Measurements from ENCODE around the gene RAI1.
"Not testable (repeated sequence)": the region's sequence is repeated elsewhere in the genome, so short reads cannot be mapped to it uniquely, and the experiment has no call there.

RAI1 gene

DNA sequence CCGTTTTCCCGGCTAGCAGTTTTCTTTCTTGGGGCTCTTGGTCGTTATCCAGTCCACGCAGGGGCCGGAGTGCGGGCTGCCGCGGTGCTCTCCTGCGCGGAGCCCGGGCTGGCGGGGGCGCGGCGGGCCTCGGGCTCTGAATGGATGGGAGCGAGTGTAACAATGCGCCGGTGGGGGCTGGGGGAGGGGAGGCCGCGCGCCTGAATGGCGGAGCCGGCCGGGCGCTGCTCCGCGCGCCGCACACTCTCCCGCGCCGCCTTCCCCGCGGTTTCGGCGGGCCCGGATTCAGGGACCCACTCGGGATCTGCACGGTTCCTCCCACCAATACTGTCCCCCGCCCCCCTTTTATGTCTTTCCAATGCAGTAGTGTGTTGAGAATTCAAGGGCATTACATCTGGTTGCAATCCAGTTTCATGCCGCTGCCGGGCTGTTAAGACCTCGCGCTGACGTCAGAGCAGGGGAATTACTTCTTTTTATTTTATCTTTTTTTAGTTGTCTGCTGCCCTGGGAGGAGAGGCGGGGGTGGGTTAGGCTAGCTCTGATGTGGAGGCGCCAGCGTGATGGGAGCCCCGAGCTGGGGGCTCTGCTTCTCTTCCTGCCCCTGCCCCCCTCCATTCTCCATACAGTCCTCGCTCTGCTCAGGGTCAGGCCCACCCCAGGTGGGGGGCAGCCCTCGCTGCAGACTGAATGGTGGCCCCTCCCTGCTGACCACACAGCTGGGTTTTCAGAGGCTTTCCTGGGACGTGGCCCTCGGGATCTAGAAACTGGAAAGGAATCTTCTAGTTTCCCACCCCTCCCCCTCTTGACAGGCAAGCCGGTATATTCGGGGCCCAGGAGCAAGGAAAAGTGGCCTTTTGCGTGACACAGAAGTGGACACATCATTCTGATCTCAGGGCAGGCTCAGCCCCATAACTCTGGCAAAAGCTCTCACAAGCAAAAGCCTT is 1.8 kb downstream of the RAI1 start:
- DNase-seq: peak; percentile 53 to 55

DNA sequence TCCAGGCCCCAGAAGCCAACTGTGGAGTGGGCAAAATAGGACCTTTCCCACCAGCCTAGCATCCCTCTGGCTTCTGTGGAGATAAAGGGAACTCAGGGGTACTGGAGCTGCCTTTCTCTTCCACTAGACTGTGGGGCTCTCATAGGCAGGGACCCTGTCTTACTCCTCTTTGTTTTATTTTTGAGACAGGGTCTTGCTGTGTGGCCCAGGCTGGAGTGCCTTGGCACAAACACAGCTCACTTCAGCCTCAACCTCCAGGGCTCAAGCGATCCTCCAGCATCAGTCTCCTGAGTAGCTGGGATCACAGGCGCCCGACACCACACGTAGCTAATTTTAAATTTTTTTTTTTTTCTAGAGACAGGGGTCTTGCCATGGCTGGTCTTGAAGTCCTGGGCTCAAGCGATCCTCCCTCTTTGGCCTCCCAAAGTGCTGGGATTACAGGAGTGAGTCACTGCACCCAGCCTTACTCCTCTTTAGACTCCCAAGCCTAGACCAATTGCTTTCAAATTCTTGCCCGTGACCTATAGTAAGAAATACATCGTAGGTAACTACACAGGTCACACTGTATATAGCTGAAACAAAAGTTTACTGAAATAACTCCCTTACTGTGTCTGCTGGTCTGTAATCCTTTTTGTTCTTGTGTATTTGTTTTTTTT is 2.6 kb downstream of the RAI1 start:
- DNase-seq: no peak

DNA sequence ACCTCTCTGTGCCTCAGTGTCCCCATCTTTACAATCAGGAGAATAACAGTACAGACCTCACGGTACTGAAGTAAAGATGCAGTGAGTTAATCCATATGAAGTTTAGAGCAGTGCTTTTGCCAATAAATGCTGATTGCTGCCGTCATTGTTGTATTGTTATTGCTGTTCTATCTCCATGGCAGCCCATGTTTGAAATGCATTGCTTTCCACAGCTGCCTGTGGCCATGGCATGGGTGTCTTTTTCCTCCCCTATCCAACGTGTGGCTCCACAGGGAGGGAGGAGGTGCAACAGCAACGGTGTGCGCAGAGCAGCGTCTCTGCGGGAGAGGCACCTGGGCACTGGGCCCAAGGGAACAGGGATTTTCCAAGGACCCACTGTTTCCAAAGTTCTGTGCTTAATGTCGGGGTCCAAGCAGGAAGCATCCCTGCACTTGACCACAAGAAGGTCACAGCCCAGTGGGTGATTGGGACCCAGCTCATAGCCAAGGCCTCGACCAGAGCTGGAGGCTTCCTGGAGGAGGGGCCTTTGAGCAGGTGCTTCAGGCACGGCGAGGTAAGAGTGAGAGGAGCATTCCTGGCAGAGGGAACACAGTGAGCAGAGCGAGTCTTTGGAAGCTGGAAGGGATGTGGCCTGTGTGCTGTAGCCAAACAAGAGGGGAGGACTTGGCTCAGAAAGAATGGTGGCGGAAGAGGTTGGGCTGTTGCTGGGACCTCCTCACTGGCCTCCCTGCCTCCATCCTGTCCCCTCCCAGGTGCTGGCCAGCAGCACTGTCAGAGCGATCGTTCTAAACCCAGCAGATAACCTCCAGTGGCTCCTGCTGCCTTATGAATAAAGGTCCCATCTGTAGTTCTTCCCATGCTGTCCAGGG is 3.9 kb downstream of the RAI1 start:
- no peak for DNase-seq

DNA sequence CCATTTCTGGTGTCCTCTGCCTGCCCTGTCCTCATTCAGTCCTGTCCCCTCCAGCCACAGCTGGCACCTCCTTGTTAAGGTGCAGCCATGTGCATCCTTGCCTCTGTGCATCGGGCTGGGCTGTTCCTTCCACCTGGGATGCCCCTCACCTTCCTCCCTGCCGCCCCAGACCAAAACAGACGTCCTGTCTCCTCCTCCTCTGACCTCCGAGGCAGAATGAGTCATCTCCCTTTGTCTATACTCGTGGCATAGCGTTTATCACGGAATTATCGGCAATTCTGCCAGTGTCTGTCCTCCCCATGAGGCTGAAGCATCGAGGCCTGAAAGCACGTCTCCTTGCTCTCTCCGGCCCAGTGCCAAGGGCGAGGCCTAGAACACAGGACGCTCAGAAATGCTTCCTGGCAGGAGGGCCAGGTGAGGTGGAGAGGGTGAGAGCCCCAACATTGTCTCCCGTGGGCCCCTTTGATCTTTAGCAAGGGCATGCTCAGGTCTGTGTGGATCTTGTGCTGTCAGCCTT is 4.6 kb downstream of the RAI1 start:
- no peak for DNase-seq

DNA sequence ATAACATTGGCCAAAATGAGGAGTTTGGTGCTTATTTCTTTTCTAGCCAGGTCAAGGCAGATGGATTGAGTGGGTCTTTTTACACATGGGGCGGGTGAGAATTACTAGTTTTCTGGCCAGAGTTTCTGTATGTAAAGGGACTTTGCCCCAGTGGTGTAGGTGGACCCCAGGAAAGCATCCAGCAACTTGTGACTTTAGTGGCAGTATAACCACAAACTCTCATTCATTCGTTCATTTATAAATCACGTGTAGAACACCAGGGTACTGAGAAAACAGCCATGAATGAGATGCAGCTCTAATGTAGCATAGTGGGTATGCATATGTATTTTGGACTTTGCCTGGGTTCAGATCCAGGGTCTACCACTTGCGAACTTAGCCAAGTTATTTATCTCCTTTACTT is 8.1 kb downstream of the RAI1 start:
- no peak for DNase-seq

DNA sequence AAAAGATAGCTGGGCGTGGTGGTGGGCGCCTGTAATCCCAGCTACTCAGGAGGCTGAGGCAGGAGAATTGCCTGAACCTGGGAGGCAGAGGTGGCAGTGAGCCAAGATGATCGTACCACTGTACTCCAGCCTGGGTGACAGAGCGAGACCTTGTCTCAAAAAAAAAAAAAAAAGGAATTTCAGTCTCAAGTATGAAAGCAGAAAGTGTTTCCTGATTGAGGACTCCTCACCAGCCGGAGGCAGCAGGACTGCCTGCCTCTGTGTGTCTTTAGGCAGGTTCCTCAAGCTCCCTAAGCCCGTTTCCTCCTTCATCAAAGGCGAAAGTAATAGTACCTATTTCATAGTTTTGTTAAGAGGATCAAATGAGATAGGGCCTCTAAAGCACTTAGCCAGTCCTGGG is 9.0 kb downstream of the RAI1 start:
- DNase-seq: not testable (repeated sequence)

DNA sequence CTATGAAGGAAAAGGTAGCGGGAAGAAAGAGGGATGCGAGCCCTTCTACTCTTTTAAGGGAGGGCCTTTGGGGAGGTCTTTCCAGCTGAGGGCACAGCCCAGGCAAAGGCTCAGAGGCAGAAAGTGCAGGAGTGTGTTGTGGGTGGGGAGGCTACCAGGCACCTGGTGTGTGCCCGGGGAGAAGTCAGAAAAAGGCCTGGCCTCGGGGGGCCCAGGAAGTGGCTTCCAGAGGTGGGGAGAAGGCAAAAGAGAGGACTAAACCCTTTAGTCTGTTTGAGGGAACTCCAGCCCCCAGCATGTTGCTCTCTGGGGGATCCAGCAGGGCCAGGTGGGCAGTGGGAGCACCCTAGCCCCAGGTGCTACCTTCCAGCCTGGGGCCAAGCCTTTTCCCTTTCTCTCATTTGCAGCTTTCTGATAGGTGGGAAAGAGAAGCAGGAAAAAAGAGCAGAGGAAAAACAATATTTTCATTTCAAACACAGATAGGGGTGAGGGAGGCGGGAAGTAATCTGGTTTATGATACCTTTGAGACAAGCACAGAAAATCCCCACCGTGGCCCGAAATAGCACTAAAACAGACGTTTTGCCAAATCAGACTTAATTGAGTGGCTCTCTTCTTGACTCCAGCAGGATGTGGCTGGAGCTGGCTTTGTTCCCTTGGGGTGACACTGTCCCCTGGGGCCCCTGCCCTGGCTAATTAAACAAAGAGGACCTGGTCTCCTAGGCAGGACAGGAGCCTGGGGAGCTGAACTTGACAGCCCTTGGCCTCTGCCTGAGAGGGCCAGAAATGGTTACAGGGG is 10.4 kb downstream of the RAI1 start:
- DNase-seq: no peak

DNA sequence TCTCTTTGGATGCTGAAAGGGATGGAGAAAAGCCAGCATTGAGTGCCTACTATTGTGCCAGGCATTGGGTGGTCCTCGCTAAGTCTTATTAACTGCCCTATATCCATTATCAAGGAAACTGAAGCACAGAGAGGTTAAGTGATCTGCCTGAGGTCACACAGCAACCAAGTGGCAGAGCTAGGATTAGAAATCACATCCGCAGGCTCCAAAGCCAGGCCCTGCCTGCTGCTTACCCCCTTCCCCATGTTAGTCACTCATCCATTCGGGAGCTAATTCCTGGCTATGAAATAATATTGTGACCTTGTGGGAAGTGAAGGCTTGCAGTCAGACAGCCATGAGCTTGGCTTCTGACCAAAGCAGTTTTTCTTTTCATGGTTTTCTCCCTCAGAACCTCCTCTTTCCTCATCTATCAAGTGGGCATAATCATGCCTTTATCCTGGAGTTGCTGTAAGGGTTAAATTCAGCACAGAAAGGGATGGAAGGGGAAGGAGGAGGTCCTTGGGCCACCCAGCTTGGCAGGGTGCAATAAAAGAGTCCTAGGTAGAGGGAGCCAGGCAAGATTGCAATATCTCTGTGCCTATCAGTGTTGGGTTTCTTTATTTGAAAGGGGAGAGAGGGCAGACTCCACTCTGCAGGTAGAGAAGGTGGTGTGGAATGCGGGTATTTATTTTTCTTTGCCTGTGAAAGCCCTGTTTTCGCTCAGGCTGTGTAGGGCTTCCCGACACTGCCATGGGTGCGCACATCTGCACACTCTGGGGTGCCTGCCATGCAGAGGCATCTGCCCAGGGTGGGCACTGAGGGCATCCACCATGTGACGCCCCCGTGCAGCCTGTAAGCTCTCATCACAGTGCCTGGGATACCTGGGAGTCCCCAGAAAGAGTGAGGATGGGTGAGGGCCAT is 11.3 kb downstream of the RAI1 start:
- DNase-seq: no peak

DNA sequence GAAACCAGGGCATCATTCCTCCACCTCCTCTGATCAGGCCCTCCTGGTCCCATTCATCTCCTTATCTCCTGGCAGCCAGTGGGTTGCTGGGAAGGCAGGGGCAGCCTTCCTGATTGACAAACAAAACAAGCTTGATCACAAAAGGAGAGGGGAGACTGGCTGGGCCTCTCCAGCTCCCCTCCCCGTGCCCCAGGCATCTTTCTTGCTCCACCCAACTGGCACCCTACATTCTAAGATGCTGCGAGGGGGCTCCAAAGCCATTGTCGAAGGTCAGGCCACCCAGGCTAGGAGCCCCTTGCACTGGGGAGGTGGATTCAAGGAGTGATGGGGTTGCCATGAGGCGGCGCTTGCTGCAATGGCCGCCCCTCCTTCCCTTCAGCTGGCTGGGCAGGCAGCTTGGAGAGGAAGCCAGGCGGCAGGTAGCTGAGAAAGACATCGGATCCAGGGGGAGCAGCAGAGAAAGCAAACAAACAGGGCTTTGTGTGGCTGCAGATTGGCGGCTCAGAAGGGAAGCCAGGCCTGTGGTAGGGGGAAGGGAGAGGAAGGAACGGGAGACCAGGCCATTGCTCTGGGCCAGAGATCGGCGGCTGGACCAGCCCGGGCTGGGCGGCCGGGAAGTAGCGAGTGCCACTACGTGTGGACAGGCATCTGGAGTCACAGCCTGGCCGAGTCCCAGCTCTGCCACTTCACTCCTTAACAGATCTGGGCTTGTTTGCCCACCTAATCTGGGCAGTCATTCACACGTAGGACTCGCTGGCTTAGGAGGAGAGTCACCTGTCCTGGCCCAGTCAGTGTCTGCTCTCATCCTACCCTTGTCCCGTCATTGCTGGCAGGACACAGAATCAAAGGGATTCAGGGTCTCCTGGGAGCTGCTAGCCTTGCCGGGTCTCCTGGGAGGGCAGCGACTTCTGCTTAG is 12.3 kb downstream of the RAI1 start:
- no peak for DNase-seq

DNA sequence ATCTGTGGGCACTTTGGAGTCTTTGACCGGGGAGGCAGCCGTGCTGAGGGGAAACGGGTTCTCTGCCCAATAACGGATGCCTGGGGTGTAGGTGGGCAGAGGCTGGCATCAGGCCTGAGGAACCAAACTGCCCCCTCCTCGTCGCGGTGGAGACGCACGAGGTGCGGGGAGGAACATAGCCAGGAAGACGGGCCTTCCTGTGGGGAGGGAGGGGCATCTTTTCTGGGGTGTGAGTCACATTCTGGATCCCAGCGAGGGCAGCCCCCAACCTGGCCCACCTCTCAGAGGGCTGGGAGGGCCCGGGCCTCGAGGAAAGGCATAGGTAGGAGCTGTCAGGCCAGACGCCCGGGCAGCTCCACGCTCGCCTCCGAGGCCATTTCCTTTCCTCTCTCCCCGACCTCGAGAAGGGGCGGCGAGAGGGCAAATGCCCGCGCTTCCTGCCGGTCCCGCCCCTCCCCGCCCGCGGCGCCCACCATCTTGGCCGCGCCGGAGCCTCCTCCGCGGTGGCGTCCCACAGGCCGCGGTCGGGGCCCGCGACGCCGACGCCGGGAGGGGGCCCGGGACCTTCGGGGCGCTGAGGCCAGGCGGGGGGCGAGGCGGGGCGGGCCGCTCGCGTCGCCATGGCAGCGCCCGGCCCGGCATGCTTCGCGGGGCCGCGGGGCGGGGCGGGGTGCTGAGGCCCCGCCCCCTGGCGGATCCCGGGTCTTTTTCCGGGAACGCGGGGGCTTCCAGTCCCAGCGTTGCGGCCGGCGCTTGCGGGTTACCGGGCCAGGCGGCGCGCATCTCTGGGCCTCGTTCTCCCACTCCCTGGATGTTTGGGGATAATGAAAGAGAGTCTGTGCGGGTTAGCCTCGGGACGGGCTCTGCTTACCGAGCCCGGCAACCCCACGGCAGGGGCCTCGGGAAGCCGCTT is 13.2 kb downstream of the RAI1 start:
- peak; percentile 44 to 57 for DNase-seq

DNA sequence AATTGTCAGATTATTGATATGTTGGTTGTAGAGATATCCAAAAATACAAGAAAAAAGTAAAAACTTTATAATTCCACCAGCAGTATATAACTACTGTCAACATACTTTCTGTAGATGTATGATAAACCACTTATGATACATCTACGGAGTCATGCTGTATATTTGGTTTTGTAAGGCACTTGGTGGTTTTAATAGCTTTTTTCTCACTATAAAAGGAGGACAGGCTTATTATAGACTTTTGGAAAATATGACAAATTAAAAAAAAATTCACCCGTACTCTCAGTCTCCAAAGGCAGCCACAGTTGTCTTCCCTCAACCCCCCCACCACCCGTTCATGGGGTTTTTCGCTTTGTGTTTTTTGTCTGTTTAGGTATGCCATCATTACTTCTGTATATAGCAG is 14.8 kb downstream of the RAI1 start:
- no peak for DNase-seq

DNA sequence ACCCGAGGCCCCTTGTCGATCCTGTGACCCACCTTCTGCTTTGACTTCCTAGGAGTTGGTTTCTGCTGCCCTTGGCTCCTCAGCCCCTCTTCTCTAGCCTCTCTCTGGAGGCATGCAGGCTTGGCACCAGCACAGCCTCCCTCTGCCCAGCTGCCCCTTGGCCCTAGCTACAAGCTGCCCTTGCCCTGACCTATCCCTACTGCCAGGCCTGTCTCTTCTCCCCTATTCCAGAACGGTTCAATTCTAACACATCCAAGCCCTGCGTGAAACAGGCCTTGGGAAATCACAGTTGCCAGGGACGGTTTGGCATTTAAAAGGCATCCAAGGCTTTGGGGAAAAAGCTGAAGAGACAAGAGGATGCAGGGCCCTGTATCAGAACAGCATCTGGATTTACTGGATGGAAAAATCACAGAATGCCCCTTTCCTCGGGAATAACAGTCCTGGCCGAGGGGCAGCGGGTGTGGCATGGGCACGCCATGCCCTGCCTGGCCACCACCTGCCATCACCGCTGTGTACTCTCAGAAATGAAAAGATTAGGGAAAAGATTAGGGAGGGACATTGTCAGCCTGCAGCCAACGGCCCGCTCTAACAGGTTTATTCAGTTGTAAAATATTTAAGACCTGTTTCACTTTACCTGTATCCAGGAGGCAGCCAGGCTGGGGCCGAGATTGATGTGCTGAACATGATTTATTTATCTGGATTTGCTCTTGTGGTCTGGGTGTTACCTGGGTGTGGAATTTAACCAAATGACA is 15.8 kb downstream of the RAI1 start:
- no peak for DNase-seq

DNA sequence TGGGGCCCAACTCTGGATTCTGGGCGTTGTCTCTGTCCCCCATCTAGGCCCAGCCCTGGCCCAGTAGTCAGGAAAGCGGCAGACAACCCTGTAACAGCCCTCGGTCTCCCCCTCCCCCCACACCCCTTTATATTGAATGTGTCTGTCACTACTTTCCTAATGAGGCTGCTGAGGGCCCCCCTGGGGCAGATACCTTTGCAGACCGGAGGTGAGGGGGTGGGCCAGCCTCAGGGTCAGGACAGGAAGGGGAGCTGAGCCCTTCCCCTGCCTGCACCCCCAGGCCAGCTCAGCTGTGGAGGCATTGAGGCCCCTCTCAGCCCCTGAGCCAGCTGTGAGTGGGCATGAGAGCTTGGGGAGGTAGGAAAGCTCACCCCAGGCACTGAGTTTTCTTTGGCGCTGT is 17.1 kb downstream of the RAI1 start:
- DNase-seq: no peak

DNA sequence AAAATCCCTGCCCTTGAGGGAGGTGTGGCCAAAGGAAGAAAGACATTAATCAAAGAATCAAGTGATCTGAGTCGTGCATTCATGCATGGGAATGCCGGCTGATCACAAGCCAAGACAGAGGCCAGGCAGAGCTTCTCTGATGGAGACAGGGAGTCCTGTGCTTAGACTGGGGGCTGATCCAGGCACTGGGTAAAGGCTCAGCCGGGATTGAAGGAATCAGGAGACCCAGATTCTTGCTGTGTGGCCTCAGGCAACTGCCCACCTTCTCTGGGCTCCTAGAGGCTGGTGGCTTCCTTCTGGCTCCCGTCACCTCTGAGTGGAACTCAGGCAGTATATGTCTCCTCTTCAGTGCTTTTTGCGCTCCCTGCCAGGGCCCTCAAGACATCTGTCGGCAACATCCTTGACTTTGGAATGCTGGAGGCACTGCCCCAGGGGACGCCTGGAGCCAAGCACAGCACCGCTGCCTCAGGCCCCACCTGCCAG is 17.7 kb downstream of the RAI1 start:
- DNase-seq: no peak

DNA sequence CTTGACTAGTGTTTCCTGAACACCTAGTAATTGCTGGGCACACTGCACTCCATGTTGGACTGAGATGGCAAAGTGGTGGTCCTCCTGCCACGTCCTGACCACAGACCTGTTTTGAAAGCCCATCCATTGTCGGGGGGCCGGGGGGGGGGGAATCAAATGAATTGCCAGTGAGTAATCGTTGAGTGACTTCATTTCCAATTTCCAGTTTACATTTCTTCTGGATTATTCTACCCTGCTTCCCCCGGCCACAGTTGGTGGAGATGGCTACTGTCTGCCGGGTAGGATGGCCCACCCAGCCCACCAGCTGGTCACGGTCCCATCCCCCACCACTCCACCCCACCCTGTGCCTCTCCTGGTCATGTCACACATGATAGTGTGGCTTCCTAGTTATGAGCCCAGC is 18.2 kb downstream of the RAI1 start:
- DNase-seq: no peak

DNA sequence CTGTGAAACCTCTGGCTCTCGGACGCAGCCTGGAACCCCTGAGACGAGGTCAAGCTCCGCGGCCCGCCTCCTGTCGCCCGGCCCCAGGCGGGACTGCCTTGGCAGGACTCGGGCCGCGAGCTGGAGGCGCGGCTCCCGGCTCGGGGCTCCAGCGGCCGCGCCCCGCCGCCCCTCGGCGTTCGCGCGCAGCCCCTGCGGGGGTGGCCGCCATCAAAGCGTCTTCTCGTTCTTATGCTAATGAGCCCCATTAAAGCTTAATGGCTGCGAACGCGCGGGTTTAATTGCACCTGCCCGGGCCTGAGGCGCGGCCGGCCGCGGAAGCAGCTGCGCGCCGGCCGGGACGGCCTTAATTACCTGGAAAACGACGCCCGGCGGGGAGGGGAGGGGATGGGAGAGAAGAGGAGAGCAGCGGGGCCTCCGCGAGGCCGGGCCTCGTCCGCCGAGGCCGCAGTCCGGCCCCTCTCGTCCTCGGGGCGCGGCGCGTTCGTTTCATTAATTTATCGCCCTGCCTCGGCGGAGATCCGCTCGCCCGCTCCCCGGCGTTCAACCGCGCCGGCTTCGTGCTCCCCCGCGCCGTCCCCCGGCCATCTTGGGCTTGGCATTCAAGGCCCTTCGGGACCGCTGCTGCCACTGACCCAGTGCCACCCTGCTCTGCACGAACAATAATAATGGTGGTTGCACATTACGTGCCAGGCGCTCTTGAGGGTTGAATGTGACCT is 19.2 kb downstream of the RAI1 start:
- no peak for DNase-seq

DNA sequence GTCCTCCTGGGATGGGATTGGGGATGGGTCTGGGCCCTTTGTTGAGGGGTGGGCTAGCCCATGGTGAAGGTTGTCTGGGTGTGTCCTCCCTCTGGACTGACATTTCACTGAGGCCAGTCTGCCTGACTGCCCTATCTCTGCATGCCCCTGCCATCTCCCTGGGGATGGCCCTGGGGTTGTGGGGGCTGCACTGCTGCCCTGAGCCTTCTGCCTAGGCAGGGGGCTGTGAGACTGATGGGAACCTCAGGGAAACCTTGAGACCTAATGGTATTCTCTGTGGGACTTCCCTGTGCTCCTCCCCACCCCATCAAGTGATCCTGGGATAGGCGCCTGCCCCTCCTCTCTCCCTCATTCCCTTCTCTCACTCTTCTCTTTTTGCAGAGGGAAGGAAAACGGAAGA is 19.9 kb downstream of the RAI1 start:
- no peak for DNase-seq

All from stimulated activated CD4-positive, alpha-beta T cell treated with anti-CD3 and anti-CD28 coated beads, Interleukin-2, amount 100 ng/mL, for 48 hours (primary cell).